Right forelimb (tissue), 1 donor: ENCODE data around the gene STIM1.
"Not testable (repeated sequence)": the region's sequence is repeated elsewhere in the genome, so short reads cannot be mapped to it uniquely, and the experiment has no call there.

ENCODE experiments used
- DNase-seq: peaks from one replicate; pipeline ENCODE4 v3.0.0-alpha.2; 2018

Gene STIM1

DNA sequence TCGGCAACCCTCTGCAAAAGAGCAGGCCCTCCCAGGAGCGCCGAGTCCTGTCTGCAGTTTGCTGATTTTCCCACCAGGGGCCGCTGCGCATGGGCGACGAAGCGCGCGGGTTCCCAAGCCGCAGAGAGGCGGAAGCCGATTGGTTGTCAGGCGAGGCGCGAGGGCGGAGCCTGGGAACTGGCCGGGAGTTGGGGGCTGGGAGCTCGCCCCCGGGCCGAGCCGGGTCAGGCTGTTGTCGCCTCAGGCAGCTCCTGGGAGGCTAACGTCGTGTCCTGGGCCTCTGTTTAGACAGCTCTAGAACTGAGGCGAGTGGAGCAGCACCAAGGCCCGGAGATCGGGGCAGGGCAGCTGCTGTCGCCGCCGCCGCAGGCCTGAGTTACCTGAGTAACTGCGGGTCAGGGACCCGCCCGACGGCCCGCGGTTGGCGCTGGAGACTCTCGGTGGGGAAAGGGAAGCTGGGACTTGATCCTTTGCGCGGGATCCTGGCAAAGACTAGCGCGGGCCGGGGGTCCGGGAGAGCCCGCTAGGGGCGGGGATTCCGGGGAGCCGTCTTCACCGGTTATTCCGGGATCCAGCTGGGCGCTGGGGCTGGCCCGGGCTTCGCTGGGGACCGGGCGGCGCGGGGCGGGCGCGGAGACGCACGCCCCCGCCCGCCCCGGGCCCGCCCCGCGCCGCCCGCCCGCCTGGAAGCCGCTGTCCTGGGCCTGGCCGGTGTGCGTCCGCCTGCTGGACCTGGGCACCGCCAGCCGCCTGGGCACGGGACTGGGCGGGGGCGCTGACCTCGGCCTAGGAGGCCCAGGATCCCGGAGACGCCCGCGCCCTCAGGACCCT is at the start of gene STIM1:
Gene STIM1 (plus strand): TSS at position 688 of the 831 bp plus-strand sequence. CDS start 607 bp downstream, outside the sequence.
- peak; percentile 97 for DNase-seq

DNA sequence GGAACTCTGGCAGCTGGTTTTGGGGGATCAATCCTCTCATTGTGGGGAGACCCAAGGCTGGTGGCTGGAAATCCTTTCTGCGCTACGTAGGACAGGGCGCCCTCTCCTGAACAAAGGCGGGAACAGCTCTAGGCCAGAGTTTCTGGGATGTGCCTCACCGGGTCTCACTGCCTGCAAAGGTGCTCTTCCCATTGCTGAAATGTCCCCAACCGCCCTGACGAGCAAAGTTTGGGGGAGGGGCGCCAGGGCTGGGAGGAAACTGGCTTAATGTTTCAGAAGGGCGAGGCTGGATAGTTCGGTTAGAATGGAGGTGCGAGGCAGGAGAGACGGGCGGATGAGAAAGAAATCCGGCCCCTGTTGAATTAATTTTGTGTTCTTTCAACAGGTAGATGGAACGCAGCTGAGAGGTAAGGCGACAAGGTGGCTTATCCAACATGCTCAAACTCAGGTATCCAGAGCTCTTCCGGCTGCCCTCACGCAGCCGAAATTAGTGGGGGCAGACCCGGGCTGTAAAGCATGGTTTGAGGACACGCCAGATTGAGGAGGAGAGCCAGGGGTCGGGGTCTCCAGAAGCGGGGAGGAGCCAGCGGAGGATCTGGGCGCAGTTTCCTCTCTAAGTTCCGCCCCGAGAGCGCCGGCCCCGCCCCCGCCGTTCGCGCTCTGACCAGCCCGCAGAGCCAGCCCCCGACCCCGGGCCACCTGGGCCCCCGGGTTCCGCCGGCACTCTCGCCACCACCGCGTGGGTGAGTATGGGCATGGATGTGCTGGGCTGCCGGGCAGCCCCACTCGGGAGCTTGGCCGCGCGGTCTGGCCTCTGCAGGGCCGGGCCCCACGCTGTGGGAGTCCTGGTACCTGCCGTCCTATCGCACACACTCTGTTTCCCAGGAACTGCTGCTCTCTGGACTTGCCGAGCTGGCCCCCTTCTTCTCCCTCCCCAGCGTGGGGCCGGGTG is 47.3 kb upstream of the STIM1 start, which contains the start of gene PGAP2:
Gene PGAP2 (plus strand): TSS at position 652 of the 952 bp plus-strand sequence. CDS start 2,700 bp downstream, outside the sequence.
- peak; percentile 68 for DNase-seq

DNA sequence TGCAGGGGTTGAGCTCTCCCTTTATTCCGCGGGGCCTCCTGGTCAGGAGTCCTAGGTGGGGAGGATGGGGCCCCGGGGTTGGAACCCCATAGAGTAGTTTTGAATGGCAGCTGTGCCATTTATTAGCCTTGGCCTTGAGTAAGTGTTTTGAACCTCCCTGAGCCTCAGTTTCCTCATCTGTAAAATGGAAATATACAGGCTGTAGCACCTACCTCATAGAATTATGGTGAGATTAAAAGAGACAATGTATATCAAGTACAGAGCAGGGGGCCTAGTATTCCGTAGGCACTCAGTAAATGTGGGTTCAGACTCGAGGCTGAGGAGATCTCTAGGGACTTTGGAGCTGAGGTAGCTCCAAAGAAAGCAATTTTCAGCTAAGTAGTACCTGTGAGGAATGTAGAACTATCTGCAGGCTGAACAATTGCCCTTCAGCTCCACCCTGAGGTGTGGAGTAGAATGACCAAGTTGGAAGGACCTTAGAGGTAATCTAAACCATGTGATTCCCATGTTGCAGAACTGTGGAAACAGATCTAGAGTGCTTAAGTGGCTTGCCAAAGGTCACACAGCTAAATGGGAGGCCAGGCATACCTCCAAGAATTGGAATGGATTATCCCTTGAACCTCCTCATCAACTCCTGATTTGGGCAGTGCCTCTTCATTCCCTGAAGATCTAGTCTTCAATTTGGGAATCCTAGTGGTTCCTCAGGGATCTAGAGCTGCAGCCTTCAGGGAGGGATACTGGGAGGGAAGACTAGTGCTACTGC is 46.4 kb upstream of the STIM1 start:
- DNase-seq: no peak

DNA sequence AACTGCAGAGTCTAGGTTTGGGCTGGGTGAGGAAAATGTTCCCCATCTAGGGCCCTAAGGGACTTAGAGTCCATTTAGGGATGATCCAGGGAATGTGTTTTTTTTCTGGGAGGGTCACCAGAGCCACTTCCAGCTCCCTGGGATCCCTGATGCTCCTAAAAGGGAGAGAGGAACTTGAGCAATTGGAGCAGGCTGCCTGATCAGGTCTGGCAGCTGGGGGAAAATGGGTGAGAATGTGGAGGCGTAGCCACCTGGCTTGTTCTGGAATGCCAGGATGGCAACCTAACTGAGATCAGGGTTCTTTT is 45.9 kb upstream of the STIM1 start:
- no peak for DNase-seq

DNA sequence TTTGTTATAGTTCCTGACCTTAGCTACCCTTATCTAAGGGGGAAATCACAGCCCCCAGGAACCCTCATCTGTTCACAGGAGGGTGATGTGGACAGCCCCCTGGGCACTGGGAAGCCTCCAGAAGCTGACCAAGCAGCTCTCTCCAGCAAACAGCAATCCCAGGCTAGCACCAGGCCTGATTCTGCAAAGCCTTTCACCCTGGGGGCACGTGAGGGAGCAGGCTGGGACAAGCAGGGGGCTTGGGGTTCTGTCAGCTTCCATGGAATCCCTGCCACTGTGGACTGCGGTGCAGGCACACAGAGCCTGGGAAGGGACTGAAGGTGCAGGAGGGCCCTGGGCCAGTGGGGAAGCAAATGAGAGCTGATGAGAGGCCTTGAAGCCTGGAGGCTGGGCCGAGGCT is 45.0 kb upstream of the STIM1 start:
- DNase-seq: no peak

DNA sequence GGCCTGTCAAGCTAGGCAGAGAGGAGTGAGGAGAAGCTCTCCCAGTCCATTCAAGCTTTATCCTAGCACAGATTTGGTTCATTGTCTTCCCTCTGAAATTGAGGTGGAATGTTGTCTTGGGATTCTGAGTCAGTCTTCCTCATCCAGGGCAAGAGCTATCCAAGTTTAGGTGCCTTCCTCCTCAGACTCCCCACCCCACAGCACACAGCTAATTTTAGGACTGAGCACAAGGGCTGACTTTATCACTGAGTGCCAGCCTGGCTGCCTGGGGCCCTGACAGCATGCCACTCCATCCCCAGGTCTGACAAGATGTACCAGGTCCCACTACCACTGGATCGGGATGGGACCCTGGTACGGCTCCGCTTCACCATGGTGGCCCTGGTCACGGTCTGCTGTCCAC is 44.5 kb upstream of the STIM1 start:
- no peak for DNase-seq

DNA sequence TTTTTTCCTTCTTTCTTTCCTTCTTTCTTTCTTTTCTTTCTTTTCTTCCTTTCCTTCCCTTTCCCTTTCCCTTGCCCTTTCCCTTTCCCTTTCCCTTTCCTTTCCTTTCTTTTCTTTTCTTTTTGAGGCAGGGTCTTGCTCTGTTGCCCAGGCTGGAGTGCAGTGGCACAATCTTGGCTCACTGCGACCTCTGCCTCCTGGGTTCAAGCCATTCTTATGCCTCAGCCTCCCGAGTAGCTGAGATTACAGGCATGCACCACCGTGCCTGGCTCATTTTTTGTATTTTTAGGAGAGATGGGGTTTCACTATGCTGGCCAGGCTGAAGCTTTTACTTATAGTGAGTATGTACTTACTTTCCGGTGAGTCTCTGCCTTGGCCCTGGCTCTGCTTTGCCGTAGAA is 40.6 kb upstream of the STIM1 start:
- DNase-seq: not testable (repeated sequence)

DNA sequence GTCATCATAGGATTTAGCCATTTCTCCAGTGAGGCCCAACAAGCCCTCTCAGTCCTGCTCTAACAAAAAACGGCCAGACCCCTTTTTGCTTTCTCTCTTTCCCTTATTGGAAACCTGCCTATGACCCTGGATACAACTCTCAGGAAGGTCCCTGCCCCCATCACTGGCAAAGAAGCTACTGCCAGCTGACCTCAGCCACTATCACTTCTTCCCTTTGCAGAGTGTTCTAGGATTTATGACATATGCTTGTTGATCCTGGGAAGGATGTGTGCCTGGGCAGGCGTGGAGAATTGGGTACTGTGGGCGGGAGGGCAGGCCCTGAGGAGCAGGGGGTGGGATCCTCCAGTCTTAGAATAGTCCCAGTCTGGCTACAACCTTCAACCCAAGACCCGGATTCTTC is 39.6 kb upstream of the STIM1 start:
- DNase-seq: no peak

DNA sequence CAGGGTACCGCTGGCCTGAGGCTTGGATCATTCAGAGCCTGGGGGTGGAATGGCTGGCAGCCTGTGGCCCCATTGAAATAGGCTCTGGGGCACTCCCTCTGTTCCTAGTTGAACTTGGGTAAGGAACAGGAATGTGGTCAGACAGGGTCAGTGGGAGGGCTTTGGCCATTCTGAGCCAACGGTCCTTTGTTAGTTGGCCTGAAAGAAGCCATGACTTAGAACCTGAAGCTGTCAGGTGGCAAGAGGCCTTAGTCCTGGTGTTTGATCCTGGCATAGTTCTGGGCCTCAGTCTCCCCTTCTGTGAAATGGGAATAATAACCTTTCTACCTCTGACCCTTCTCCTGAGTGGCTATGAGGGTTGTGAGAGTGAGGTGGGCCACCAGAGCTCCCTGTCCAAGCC is 38.8 kb upstream of the STIM1 start:
- no peak for DNase-seq

DNA sequence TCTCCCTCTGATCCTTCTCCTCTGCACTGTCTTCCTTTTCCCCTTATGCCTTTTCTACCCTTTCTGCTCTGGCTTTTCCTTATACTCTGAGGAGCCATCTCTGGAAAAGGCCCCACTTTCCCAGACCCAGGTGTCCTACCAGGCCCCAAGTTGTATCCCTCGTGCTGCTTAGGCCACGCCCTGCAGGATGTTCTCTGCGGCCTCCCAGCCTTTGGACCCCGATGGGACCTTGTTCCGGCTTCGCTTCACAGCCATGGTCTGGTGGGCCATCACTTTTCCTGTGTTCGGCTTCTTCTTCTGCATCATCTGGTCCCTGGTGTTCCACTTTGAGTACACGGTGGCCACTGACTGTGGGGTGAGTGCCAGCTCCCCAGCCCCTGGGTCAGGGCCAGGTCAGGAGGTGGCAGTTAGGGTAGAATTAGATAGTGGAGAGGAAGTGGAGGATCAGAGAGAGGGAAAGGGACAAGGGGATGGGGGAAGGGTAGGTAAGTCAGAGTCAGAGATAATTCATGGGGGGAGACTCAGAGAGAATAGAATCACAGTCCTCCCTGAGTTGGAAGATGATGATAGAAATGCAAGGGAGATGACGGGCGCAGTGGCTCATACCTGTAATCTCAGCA is 38.2 kb upstream of the STIM1 start:
- DNase-seq: no peak

DNA sequence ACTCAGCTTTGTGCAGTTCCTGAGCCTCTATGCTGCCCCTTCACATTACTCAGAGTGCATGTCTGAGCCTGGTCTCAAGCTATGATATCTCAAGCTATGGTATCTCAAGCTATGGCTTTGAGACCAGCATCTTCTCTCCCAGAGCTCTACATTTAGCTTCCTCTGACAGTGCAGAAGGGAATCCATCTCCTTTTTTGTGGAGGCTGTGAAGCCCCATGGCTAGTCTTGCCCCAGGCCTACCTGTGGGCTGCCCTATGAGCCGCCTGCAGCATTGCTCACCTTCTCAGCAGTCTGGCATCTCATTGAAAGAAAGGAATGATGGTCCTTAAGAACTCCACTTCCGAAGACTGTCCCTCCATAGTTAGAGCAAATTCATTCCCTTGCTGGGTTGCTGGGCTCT is 34.5 kb upstream of the STIM1 start:
- DNase-seq: no peak

DNA sequence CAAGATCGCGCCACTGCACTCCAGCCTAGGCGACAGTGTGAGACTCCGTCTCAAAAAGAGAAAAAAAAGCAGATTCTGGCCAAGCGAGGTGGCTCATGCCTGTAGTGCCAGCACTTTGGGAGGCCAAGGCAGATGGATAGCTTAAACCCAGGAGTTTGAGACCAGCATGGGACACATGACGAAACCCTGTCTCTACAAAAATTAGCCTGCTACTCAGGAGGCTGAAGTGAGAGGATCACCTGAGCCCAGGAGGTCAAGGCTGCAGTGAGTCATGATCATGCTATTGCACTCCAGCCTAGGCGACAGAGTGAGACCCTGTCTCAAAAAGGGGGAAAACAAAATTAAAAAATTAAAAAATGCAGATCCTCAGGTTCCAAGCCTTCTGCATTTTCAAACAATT is 33.2 kb upstream of the STIM1 start:
- DNase-seq: no peak

DNA sequence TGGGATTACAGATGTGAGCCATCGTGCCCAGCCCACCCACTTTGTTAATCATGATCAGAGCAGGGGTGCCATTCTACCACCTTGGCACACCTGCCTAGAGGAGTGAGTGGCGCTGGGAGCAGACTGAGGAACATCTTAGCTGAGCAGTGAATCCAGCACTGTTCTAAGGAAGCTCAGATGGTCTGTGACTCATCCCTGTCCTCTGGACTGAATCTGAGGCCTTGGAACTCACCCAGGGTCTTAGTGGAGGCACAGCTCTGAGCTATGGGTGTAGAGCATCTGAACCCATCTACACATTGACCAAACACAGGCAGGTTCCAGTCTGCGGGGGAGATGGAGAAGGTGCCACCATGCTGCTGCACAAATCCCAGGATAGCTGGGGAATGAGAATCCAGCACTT is 32.2 kb upstream of the STIM1 start:
- no peak for DNase-seq

DNA sequence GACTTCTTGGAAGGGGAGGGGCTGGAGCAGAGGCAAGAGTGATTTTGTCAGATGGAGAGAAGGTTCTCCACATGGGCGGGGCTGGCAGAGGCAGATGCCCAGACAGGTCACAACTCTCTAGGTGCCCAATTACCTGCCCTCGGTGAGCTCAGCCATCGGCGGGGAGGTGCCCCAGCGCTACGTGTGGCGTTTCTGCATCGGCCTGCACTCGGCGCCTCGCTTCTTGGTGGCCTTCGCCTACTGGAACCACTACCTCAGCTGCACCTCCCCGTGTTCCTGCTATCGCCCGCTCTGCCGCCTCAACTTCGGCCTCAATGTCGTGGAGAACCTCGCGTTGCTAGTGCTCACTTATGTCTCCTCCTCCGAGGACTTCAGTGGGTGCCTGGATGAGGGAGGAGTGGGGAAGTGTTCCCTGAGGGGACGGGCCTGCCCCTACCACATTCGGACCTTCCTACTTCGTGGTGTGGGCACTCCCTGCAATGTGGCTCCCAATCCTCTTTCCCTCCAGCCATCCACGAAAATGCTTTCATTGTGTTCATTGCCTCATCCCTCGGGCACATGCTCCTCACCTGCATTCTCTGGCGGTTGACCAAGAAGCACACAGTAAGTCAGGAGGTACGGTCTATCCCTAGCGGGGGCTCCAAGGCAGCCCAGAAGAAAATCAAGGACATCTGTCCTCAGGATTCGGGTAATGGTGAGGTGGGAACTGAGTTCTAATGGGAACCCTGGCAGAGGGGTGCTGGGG is 31.5 kb upstream of the STIM1 start:
- no peak for DNase-seq

DNA sequence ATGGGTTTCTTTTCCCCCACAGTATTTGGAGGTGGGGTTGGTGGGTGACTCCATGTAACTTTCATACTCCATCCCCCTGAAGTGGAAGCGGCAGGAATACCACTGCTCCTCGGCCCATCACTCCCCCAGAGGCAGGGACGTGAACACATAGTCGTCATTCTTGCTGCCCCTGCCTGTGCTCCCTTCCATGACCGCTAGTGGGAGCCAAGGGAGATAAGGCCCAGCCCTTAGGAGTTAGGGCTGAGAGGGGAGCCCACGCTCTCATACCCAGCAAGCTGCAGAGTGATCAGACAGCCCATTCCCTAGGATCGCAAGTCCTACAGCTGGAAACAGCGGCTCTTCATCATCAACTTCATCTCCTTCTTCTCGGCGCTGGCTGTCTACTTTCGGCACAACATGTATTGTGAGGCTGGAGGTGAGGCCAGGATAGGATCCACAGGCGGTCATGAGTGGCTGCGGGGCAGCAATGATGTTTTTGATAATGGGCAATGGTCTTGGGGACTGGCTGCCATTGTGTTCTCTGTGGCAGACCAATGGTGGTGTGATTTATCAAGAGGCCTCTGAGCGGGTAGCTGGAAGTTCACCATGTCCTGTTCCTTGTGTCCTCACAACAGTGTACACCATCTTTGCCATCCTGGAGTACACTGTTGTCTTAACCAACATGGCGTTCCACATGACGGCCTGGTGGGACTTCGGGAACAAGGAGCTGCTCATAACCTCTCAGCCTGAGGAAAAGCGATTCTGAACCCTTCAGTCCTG is 30.6 kb upstream of the STIM1 start:
- no peak for DNase-seq

DNA sequence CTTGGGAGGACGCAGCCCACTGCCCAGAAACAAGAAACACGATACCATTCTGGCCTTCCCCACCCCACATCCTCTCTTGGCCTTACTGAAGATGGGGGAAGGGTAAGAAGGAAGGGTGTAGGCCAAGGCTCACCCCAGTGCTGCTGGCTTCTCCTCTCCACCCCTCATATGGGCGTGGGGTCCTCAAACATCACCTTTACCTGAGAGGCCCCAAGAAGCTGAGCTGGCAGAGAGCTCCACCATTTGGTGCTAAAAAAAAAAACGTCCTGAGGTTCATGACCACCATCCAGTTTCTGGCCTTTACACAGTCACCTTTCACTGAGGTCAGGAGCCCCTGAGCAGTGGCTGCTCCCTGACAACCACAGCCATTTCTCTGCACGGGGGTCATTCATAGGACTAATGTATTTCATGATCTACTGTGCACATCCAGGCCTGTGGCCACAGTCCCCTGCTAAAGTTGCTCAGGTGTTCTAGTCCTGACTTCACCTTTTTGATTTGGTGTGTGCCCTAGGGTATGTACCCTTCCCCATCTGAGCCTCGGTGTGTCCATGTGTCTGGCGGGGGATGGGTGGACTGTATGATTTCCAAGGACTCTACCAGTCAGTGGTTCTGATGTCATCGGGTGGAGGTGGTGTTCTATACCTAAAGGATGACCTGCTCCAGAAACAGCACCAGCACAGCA is 29.9 kb upstream of the STIM1 start:
- no peak for DNase-seq

DNA sequence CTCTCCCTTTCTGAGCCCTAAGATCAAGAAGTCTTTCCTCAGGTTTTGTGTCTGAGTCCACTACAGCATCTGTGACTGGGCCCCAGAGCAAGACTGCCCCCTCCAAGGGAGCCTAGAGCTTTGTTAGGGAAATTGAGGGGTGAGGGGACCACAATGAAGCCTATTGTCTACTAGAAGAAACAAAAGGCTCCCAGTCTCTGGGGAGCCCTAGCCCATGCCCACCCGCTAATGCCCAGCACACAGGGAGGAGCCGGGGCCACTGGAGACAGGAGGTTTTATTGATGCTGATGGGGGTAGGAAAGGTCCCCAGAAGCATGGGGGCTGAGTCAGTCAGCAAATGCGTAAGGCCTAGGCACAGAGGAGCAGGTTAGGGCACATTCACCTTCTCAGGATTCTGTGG is 28.7 kb upstream of the STIM1 start:
- no peak for DNase-seq

DNA sequence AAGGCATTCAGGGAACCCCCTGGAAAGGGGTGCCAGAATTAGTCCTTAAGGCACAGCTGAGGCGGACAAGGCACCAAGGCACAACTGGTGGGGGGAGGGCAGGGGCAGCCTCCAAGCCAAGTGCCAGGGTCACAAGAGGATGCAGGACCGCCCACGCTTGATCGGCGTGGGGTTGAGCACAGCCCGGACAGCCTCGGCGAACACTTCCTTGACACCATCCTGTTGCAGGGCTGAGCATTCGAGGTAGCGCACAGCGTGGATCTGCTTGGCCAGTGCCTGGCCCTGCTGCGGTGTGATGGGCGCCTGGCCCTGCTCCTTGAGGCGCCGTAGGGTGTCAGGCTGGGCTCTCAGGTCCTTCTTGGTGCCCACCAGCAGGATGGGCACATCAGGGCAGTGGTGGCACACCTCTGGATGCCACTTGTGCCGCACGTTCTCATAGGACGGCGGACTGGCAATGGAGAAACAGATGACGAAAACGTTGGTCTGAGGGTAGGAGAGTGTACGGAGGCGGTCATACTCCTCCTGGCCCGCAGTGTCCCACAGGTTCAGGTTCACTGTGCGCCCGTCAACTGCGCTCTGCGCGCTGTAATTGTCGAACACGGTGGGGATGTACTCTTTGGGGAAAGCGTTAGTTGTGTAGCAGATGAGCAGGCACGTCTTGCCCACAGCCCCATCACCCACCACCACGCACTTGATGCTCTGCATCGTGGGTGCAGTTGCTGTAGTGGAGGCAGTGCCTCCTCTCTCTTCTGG is 27.9 kb upstream of the STIM1 start:
- no peak for DNase-seq

DNA sequence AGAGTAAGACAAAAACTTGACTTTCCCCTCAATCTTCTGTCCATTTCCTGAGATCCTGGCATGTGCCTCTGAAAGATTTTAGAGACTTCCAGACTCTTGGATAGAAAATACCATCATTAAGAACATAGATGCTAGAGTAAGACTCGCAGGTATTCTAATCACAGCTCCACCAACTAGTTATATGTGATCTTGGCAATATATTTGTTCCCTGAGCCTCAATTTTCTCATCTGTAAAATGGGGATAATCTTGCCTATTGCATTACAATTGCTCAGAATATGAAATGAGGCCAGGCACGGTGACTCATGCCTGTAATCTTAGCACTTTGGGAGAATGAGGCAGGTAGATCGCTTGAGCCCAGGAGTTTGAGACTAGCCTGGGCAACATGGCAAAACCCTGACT is 25.4 kb upstream of the STIM1 start:
- DNase-seq: no peak

DNA sequence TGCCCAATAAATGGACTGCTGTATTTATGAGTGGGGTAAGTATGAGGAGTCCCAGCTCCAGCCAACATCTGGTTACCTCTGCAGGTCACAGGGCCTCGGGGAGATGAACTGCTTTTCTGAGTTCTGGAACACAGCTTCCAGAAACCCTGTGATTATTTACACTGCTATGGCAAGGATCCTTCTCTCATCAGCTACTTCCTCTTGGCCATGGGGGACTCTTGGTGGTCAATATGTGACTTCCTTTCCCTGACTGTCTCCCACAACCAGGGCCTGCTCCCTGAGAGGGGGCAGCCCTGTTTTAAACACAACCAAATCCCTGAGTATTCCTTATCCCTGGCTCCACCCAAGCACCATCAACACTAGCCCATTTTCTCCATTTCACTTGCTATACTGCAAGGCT is 24.7 kb upstream of the STIM1 start:
- no peak for DNase-seq
